Measurements from ENCODE around the gene LMX1B.

DNA sequence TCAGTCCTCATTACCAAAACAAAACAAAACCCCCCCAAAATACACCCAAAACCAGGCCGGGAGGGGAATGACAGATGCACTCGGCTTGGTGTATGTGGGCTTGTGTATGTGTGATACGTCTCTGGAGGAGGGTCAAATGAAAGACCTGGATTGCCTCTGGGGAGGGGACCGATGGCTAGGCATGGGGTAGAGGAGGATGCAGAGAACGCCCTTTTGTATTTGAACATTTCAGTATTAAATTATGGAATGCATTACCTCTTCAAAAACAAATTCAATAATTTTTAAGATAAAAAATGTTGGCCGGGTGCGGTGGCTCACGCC lies 61.4 kb downstream of the LMX1B start:
- TF ChIP-seq, protein P1, sequence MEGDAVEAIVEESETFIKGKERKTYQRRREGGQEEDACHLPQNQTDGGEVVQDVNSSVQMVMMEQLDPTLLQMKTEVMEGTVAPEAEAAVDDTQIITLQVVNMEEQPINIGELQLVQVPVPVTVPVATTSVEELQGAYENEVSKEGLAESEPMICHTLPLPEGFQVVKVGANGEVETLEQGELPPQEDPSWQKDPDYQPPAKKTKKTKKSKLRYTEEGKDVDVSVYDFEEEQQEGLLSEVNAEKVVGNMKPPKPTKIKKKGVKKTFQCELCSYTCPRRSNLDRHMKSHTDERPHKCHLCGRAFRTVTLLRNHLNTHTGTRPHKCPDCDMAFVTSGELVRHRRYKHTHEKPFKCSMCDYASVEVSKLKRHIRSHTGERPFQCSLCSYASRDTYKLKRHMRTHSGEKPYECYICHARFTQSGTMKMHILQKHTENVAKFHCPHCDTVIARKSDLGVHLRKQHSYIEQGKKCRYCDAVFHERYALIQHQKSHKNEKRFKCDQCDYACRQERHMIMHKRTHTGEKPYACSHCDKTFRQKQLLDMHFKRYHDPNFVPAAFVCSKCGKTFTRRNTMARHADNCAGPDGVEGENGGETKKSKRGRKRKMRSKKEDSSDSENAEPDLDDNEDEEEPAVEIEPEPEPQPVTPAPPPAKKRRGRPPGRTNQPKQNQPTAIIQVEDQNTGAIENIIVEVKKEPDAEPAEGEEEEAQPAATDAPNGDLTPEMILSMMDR (conservative IDR thresholded peaks at IDR 0.05; ENCODE audit: low read depth, low read length): no peak
- TF ChIP-seq EZH2 (IDR thresholded peaks at IDR 0.05; ENCODE audit: borderline replicate concordance, low read depth, low read length, poor library complexity, severe bottlenecking): no peak
